GM12865 (cell line): ENCODE measurements around the gene TMCC3.
A peak's percentile ranks its signal among the peaks of the same experiment; 100 is the strongest.

Source experiments
- DNase-seq: peaks from one replicate; pipeline ENCODE4 v3.0.0; 2010; ENCODE audit warnings: low read depth
- H3K4me3 ChIP-seq: 2 replicates; pipeline ENCODE4 v1.5.1; 2011; ENCODE audit warnings: mild to moderate bottlenecking, low read depth, low read length, control low read depth
- TF ChIP-seq, protein P1 (sequence below): IDR thresholded peaks from 2 replicates; pipeline ENCODE4 v1.5.1; 2011; ENCODE audit warnings: low read length, control low read depth, low read depth, inconsistent platforms; ENCODE audit not compliant: insufficient read depth; ENCODE audit errors: missing control alignments

Gene TMCC3

GRCh38 chr12:94648578-94648977, 1.8 kb downstream of the TMCC3 start:
- no peak for DNase-seq
- TF ChIP-seq, protein P1, sequence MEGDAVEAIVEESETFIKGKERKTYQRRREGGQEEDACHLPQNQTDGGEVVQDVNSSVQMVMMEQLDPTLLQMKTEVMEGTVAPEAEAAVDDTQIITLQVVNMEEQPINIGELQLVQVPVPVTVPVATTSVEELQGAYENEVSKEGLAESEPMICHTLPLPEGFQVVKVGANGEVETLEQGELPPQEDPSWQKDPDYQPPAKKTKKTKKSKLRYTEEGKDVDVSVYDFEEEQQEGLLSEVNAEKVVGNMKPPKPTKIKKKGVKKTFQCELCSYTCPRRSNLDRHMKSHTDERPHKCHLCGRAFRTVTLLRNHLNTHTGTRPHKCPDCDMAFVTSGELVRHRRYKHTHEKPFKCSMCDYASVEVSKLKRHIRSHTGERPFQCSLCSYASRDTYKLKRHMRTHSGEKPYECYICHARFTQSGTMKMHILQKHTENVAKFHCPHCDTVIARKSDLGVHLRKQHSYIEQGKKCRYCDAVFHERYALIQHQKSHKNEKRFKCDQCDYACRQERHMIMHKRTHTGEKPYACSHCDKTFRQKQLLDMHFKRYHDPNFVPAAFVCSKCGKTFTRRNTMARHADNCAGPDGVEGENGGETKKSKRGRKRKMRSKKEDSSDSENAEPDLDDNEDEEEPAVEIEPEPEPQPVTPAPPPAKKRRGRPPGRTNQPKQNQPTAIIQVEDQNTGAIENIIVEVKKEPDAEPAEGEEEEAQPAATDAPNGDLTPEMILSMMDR = no peak
- no peak overlapping the region for H3K4me3 ChIP-seq

- peak; percentile 57 for DNase-seq
- TF ChIP-seq, protein P1 = no peak
- no peak overlapping the region for H3K4me3 ChIP-seq
Observed at GRCh38 chr12:94644141-94644979, 6.0 kb downstream of the TMCC3 start.

- no peak for DNase-seq
- H3K4me3 ChIP-seq = no peak overlapping the region
- TF ChIP-seq, protein P1 = no peak
Observed at GRCh38 chr12:94643606-94644005, 6.8 kb downstream of the TMCC3 start.

- TF ChIP-seq, protein P1 = no peak
- H3K4me3 ChIP-seq = no peak overlapping the region
- no peak for DNase-seq
Observed at GRCh38 chr12:94641283-94641682, 9.1 kb downstream of the TMCC3 start.

DNA sequence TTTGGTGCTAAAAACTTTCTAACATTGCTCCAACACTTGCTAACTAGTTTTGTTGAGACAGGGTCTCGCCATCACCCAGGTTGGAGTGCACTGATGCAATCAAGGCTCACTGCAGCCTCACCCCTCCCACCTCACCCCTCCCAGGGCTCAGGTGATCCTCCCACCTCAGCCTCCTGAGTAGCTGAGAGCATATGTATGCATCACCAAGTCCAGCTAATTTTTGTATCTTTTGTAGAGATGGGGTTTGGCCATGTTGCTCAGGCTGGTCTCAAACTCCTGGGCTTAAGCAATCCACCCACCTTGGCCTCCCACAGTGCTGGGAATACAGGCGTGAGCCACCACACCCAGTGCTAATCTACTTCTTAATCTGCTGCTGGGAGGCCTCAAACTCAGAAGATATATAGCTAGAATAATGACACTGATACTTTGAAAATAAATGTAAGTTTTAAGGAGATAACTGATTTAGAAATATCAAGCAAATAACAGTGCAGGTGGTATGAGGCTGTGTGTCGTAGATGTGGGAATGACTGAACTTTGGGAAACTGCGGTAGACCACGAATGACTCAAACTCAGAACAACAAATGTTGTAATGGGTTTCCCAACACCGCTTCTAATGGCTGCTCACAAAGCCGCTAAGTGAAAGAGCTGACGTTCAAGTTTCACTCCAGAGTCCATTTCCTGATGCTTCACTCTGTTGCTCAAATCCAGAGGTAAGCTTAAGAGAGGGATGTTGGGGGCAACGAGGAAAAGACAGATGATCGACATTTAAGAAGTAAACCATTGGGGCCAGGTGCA, 10.0 kb downstream of the TMCC3 start:
- TF ChIP-seq, protein P1 = no peak
- no peak overlapping the region for H3K4me3 ChIP-seq
- DNase-seq = peak; percentile 92

GRCh38 chr12:94638521-94638920, 11.8 kb downstream of the TMCC3 start:
- H3K4me3 ChIP-seq = no peak overlapping the region
- TF ChIP-seq, protein P1 = no peak
- no peak for DNase-seq
